Activated T-helper 17 cell treated with anti-CD3 and anti-CD28 coated beads, Interleukin-2, amount 50 U/mL, for 72 hours (primary cell): ENCODE measurements around the gene SLC1A2. TPM values are rescaled to one million over a fixed set of nuclear protein-coding genes. Genes with fewer than 3 reads are reported as not detected.

ENCODE experiments used
- ATAC-seq: fragments of 150-1000 bp; cut with Tn5 transposase; replicated peaks from 2 replicates; pipeline ENCODE4 v1.10.0; 2021; ENCODE audit warnings: mild to moderate bottlenecking, moderate library complexity
- H3K27ac Mint-ChIP-seq: one replicate; pipeline ENCODE4 v1.8.0; 2022; ENCODE audit warnings: mixed read lengths
- H3K27me3 Mint-ChIP-seq: one replicate; pipeline ENCODE4 v1.8.0; 2022; ENCODE audit warnings: mixed read lengths
- H3K36me3 Mint-ChIP-seq: one replicate; pipeline ENCODE4 v1.8.0; 2022; ENCODE audit warnings: low read depth, mild to moderate bottlenecking, mixed read lengths
- H3K4me1 Mint-ChIP-seq: one replicate; pipeline ENCODE4 v1.8.0; 2022; ENCODE audit warnings: mixed read lengths
- H3K4me3 Mint-ChIP-seq: one replicate; pipeline ENCODE4 v1.8.0; 2022; ENCODE audit warnings: mild to moderate bottlenecking, mixed read lengths
- H3K9me3 Mint-ChIP-seq: one replicate; pipeline ENCODE4 v1.8.0; 2022; ENCODE audit warnings: mixed read lengths
- total RNA-seq, 2 donors: library from RNA; stranded (reverse); gene quantifications; one replicate each; pipeline ENCODE4 v1.2.3, GENCODE V29; 2022

The SLC1A2 gene
- total RNA-seq, 2 donors from 2014 or later, result not detected

DNA sequence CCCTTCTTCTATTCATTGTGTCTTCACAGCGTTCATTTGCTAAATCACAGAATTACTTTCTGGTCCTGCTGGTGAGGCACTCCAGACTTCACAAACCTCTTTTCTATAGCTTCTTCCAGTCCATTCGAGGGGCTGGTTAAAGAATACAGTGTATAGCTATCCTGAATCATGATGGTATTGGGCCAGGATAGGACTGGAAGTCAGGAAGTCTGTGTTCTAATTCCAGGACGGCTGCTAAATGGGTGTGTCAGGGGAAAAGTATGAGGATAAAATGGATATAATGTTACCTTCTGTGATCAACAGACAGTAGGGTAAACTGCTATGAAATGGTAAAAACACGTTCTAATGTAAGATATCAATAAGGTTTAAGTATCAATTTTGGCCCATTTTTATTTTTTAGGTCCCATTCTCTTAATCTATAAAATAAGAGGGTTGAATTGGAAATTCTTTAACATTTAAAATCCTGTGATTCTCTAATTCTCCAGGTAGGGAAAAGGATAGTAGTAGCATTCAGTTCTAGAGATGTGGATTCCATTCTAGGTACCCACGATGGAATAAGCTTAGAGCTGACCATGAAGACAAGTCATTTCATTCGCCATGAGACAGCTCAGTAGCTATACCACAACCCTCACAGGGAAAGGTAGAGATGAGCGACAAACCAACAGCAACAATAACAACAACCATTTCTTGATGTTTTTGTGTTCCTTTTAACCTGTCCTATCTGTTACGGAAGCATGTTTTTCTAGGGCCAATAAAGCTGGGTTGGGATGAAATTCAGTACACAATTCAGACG is 96.1 kb downstream of the SLC1A2 start:
- ATAC-seq, result no peak
- Mint-ChIP-seq H3K4me3 (no peak overlapping the region), H3K27ac (no peak overlapping the region), H3K4me1 (peaks cover 13% of the 10 kb centered on the region), H3K9me3 (peaks cover 4% of the 10 kb centered on the region), H3K36me3 (no peaks in the 10 kb centered on the region), H3K27me3 (no peaks in the 10 kb centered on the region)

DNA sequence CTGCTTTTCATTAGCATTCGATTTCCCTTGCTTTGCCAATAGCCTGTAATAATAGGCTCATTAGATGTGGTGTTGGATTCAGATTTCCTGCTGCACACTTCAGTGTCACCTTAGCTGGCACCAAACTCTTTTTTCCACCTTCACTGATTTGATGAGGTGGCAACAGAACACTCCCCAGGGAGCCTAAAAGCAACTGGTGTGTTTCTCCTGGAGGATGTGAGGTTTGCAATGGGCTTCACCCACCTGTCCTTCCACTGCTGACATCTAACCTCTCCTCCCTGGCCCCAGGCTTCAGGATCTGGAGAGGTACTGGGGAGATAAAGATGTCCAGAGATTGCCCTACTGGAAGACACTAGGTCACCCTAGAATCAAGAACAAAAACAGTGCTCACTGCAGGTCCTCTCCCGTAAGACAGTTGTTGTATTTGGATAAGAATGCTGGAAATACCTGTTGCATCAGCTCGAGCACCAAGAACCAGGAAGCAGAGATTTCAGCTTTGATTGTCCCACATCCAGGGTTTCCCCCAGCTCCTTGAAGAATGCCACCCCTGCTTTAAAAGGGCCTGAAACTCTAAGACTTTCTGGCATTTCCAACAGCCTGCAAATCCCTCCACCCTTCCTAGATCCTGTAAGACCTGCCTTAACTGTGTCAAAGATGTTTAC is 96.9 kb downstream of the SLC1A2 start:
- Mint-ChIP-seq H3K4me3 (no peak overlapping the region), H3K27ac (no peak overlapping the region), H3K36me3 (no peaks in the 10 kb centered on the region), H3K9me3 (peaks cover 4% of the 10 kb centered on the region), H3K4me1 (peaks cover 12% of the 10 kb centered on the region), H3K27me3 (no peaks in the 10 kb centered on the region)
- no peak for ATAC-seq

DNA sequence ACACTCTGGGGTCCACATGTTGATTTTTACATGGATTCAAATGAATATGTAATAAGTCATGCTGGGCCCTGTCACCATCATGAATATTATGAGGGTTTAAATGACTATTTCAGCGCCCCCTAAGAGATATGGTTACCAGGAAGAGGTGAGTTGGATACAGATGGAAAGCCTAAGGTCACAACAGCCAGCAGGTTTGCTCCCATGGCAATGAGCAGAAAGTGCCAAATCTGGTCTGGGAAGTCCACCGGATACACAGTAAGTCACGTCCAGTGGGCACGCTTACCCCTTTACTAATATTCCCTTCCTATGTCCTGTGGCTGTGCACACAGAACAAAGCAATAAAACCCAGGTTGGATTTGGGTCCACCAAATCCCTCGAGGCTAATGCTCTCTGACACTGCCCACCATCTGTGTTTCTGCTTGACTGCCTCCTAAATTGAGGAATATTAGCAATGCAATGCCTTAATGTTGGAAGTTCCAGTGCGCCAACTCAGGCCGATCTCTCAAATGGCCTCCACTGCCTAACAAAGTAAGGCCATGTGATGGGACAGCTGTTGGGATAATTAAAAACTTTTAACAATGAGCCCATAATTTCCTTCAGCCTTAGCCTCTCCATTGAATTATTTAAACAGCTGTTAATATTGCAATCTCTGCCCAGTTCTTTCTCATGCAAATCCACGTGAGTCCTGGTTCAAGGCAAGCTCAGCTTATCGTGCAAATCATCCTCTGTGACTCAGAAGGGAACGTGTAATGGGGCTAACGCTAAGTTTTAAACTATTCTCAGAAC is 97.6 kb downstream of the SLC1A2 start:
- H3K9me3 Mint-ChIP-seq, result peaks cover 4% of the 10 kb centered on the region
- H3K4me1 Mint-ChIP-seq, result peaks cover 15% of the 10 kb centered on the region
- no peak for ATAC-seq

DNA sequence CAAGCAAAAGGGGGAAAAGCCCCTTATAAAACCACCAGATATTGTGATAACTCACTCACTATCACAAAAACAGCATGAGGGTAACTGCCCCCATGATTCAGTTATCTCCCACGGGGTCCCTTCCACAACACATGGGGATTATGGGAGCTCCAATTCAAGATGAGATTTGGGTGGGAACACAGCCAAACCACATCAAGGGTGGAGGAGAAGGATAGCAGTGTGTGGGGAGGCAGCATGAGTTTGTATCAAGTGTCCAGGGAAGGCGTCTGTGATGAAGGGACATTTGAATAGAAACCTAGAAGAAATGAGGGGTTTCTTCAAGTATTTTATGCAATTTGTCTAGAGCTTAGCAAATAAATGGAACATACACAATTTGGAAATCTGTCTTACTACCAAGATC is 98.2 kb downstream of the SLC1A2 start:
- peaks cover 19% of the 10 kb centered on the region for H3K4me1 Mint-ChIP-seq
- H3K4me3 Mint-ChIP-seq, result no peak overlapping the region
- ATAC-seq, result no peak
- peaks cover 4% of the 10 kb centered on the region for H3K9me3 Mint-ChIP-seq
- H3K36me3 Mint-ChIP-seq, result no peaks in the 10 kb centered on the region
- no peak overlapping the region for H3K27ac Mint-ChIP-seq
- no peaks in the 10 kb centered on the region for H3K27me3 Mint-ChIP-seq

More for the DNA sequence above, 97.6 kb downstream of the SLC1A2 start:
- Mint-ChIP-seq H3K27ac (no peak overlapping the region), H3K36me3 (no peaks in the 10 kb centered on the region), H3K4me3 (no peak overlapping the region), H3K27me3 (no peaks in the 10 kb centered on the region)

DNA sequence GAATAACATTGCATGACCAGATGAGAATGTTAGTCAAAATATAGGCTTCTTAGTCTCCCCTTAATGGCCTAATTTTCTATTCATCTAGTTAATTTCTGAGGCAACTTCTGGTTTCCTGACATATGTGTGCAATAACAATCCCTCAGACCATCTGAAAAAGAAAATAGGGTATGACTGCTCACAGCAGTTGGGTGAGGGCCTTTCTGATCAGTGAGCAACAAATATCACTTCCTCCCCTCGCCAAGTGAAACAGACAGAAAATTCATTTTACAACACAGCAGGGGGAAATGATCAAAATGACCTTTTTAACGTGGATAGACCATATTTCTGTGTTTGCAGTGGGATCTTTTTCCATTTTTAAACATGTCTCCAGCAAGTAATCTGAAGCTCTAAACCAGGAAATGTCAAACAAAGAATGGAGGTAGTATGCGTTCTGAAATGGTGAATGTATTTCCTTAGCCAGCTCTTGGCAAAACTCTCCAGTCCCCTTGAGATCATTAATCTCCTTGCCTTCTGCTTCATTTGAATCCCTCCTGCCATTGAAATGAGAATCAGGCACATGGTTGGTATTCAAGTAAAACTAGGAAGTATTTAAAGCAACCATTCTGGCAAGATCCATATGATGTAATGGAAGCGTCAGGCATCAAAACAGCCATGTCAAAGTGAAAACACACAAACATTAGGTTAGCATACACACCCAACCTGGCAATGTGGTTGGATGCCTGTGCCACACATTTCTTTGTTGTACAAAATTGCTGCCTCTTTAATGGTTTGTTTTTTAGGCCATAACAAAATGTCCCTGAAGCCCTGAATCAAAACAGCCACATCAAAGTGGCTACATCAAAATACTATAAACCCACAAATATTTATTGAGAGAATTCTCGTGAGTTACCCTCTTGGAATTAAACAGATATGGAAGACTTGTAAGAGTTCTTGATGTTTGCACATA is 100.1 kb downstream of the SLC1A2 start:
- Mint-ChIP-seq H3K4me3 (peak overlapping the region; percentile 5), H3K36me3 (no peaks in the 10 kb centered on the region), H3K9me3 (no peaks in the 10 kb centered on the region), H3K4me1 (peaks cover 15% of the 10 kb centered on the region), H3K27ac (no peak overlapping the region), H3K27me3 (no peaks in the 10 kb centered on the region)
- ATAC-seq, result peak; percentile 23

DNA sequence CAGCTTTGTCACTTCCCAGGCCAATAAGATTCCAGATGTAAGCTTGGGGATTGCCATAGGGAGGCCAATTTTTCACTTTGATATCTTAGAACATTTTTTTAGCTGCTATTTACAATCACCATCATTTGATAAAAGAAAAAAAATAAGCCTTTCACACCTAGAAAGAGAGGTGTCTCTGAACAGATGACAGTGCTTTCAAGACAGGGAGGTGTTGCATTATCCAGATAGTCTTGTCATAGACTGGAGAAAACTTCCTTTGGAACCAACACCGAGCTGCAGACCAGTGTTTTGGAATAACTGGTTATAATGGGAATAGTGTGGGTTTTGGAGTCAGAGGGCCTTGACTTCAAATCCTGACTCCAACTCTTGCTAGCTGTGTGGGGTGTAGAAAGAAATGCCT is 101.0 kb downstream of the SLC1A2 start:
- H3K4me3 Mint-ChIP-seq, result no peak overlapping the region
- no peak overlapping the region for H3K27ac Mint-ChIP-seq
- H3K27me3 Mint-ChIP-seq, result no peaks in the 10 kb centered on the region
- no peak for ATAC-seq
- no peaks in the 10 kb centered on the region for H3K36me3 Mint-ChIP-seq
- no peaks in the 10 kb centered on the region for H3K9me3 Mint-ChIP-seq
- peaks cover 15% of the 10 kb centered on the region for H3K4me1 Mint-ChIP-seq

DNA sequence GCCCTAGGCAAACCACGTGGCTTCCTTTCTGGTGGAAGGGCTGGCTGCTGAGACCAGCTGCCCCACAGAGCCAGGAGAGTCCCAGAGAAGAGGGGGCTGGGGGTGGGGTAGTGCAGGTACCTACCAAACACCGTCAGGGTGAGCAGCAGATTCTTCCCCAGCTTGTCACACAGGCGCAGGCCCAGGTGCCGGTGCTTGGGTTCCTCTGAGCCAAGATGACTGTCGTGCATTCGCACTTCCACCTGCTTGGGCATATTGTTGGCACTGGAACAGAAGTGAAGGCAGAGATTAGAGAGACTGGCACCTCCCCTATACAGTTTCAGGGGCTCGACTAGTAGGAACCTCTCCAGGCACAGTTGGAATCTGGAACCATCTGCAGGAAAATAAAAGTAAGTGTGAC is 102.1 kb downstream of the SLC1A2 start:
- Mint-ChIP-seq H3K9me3 (no peaks in the 10 kb centered on the region), H3K4me3 (no peak overlapping the region), H3K36me3 (no peaks in the 10 kb centered on the region), H3K4me1 (peaks cover 15% of the 10 kb centered on the region), H3K27me3 (no peaks in the 10 kb centered on the region), H3K27ac (no peak overlapping the region)
- no peak for ATAC-seq

DNA sequence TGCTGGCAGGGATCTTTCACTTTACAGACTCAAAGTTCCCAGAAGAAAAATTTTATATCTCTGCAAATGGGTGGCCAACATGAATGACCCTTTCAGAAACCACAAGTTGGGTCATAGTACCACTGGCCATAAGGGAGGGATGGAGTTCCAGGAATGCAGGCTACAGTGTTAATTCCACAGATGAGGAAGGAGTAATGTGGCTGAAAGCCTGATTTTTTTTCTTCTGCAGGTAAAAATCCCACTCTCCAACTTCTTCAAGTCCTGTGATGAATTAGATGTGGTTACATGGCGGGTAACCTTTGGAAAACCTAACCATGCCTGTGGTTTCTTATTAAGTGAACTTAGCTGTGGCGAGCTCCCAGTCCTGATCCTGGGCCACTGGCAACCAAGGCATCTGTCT is 103.2 kb downstream of the SLC1A2 start:
- no peaks in the 10 kb centered on the region for H3K27me3 Mint-ChIP-seq
- ATAC-seq, result no peak
- H3K4me3 Mint-ChIP-seq, result no peak overlapping the region
- no peaks in the 10 kb centered on the region for H3K9me3 Mint-ChIP-seq
- H3K36me3 Mint-ChIP-seq, result no peaks in the 10 kb centered on the region
- no peak overlapping the region for H3K27ac Mint-ChIP-seq
- peaks cover 15% of the 10 kb centered on the region for H3K4me1 Mint-ChIP-seq

DNA sequence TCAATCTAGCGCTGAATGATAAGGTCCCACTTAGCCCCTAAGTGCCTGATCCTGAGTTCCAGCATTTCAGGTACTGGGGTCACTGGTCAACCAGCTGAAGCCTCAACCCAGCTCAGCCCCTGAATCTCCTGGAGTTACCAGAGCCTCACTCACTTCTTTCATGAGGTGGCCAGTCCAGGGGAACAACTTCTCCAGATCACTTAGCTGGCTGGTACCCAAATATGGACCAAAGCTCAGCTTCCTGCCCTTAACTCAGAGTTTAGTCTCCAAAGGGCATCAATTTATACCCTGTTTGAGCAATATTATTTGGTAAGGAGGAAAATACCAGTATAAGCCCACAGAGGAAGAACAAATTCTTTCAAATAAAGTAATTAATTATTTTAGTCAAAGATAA is 105.6 kb downstream of the SLC1A2 start:
- ATAC-seq, result no peak

DNA sequence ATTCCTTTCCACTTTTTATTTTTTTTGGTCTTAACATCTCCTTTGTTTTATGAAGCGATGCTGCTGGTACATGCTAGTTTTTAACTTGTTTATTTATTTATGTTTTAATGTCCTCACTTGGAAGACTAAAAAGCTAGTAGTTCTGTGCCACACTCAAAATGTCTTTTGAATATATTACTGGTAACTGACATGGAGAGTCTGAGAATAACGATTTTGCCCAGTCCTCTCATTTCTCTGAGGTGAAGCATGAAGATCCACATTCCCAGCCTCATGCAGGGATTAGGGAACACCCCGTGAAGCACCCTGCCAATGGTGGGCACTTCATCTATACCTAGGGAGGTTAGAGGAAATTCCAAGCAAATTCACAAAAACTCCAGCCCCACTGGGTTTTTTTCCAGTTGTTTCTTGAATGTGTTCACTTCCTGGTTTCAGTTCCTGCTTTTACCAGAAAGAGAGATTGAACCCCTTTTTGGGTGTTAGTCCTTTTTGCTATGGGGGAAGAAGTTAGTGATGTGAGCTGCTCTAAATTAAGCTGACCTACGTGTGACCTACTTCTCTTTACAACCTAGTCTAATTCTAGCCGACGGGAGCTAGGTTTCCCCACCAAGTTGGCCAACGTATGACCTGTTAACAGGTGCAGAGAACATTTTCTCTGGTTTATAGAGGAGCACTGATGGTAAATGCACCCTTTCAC is 106.1 kb downstream of the SLC1A2 start:
- Mint-ChIP-seq H3K9me3 (no peaks in the 10 kb centered on the region), H3K27me3 (no peaks in the 10 kb centered on the region), H3K4me1 (peaks cover 7% of the 10 kb centered on the region)

More for the DNA sequence above, 105.6 kb downstream of the SLC1A2 start:
- Mint-ChIP-seq H3K36me3 (no peaks in the 10 kb centered on the region), H3K4me3 (no peak overlapping the region), H3K9me3 (no peaks in the 10 kb centered on the region), H3K27ac (no peak overlapping the region), H3K4me1 (peaks cover 7% of the 10 kb centered on the region), H3K27me3 (no peaks in the 10 kb centered on the region)

DNA sequence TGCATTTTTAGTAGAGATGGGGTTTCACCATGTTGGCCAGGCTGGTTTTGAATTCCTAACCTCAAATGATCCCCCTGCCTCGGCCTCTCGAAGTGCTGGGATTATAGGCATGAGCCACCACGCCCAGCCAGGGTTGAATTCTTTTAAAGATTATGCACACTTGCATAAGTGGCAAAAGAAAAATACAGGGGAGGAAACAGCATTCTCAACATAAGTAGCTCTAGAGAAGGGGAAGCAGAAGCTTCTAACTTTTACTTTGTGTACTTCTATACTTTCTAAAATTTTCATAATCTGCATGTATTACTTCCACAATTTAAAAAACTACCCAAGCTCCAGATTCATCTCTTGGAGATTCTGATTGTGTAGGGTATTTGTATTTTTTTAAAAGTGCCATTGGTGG is 108.0 kb downstream of the SLC1A2 start:
- Mint-ChIP-seq H3K4me3 (no peak overlapping the region), H3K36me3 (no peaks in the 10 kb centered on the region), H3K27me3 (no peaks in the 10 kb centered on the region), H3K27ac (no peak overlapping the region), H3K4me1 (peaks cover under 1% of the 10 kb centered on the region), H3K9me3 (no peaks in the 10 kb centered on the region)
- ATAC-seq, result no peak

More for the DNA sequence above, 106.1 kb downstream of the SLC1A2 start:
- ATAC-seq, result no peak
- H3K4me3 Mint-ChIP-seq, result no peak overlapping the region
- no peak overlapping the region for H3K27ac Mint-ChIP-seq
- H3K36me3 Mint-ChIP-seq, result no peaks in the 10 kb centered on the region

DNA sequence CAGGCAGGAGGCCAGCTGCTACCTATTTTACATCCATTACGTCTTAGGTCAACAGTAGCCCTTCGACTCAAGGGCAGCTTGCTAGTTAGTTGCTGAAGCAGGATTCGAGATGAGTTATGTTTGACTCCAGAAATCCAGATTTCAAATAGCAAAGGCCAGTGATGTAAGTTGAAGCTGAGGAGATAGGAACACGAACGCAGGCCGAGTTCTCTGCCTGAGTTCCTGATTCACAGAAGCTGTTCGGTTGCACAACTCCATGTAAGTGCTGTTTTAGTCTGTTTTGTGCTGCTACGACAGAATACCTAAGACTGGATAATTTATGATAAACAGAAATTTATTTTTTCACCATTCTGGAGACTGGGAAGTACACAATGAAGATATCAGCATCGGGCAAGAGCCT is 111.2 kb downstream of the SLC1A2 start:
- no peak overlapping the region for H3K27ac Mint-ChIP-seq
- H3K9me3 Mint-ChIP-seq, result no peaks in the 10 kb centered on the region
- no peaks in the 10 kb centered on the region for H3K36me3 Mint-ChIP-seq
- H3K4me3 Mint-ChIP-seq, result no peak overlapping the region
- peaks cover 13% of the 10 kb centered on the region for H3K4me1 Mint-ChIP-seq
- H3K27me3 Mint-ChIP-seq, result no peaks in the 10 kb centered on the region
- ATAC-seq, result no peak

DNA sequence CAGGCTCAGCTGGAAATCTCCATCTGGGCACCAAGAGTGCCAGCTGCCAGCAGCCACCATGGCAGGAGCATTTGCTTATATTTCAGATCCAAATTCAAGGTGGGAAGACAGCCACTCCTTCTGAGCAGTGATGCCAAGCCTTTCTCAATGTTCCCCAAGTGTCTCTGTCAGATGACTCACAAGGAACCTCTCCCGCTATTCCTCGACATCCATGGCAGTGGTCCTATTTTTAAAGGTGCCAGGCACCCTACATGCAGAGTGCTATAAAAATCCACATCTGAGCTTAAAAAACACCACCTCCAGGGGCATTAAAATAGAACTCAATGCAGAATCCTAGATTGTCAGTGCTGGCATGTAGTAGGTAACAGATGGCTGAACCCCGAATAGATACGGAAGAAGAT is 112.1 kb downstream of the SLC1A2 start:
- Mint-ChIP-seq H3K27me3 (no peaks in the 10 kb centered on the region), H3K4me1 (peaks cover 13% of the 10 kb centered on the region), H3K9me3 (peaks cover 5% of the 10 kb centered on the region), H3K4me3 (no peak overlapping the region), H3K36me3 (no peaks in the 10 kb centered on the region), H3K27ac (no peak overlapping the region)
- ATAC-seq, result no peak
